Stomach (tissue), 9 donors: ENCODE data around the gene NCAN. TPM values are rescaled to one million over a fixed set of nuclear protein-coding genes. Genes with fewer than 3 reads are reported as not detected.

Source experiments
- DNase-seq, 2 donors: peaks; one replicate each; pipeline versions ENCODE4 v3.0.0 to v3.0.0-alpha.2; 2013 to 2019
- H3K27ac ChIP-seq, 5 donors: fragments of 200-600 bp in 4 of 5; sonication (generic) in 4 of 5; one replicate each; pipeline ENCODE4 v1.5.1; 2013 to 2019; ENCODE audit warnings: mild to moderate bottlenecking in 1 of 5, moderate library complexity in 1 of 5
- H3K27me3 ChIP-seq, 3 donors: fragments of 200-600 bp; sonication (generic); one replicate each; pipeline ENCODE4 v1.5.1; 2017 to 2019; ENCODE audit warnings: mixed run types in 1 of 3
- H3K36me3 ChIP-seq, 4 donors: fragments of 200-600 bp; sonication (generic); 1 replicate in 3 of 4; 2 replicates in 1 of 4; pipeline ENCODE4 v1.5.1; 2016 to 2019
- H3K4me1 ChIP-seq, 4 donors: fragments of 200-600 bp; sonication (generic); one replicate each; pipeline ENCODE4 v1.5.1; 2016 to 2019
- H3K4me3 ChIP-seq, 4 donors: fragments of 200-600 bp; sonication (generic) in 3 of 4; one replicate each; pipeline ENCODE4 v1.5.1; 2016 to 2019; ENCODE audit warnings: mild to moderate bottlenecking in 1 of 4
- H3K9me3 ChIP-seq, 4 donors: fragments of 200-600 bp; sonication (generic); one replicate each; pipeline ENCODE4 v1.5.1; 2016 to 2019
- CTCF ChIP-seq, 7 experiments: fragments of 450-650 bp in 4 of 7; fragments of 200-600 bp in 3 of 7; sonication (generic) in 3 of 7; IDR thresholded peaks; one replicate each; pipeline ENCODE4 v1.5.1; 2016 to 2019; ENCODE audit warnings: antibody characterized with exemption in 7 of 7, control low read depth in 2 of 7, mild to moderate bottlenecking in 1 of 7
- EP300 ChIP-seq: sonication (generic); formaldehyde crosslinking; IDR thresholded peaks from one replicate; pipeline ENCODE4 v1.6.1; 2017; ENCODE audit warnings: antibody characterized with exemption
- POLR2A ChIP-seq, 4 donors: fragments of 450-650 bp; IDR thresholded peaks; one replicate each; pipeline ENCODE4 v1.6.1; 2016; ENCODE audit warnings: antibody characterized with exemption in 4 of 4, control low read depth in 2 of 4, mild to moderate bottlenecking in 1 of 4, moderate library complexity in 1 of 4
- POLR2AphosphoS5 ChIP-seq, 3 donors: sonication (generic); formaldehyde crosslinking; IDR thresholded peaks; one replicate each; pipeline ENCODE4 v1.6.1; 2016; ENCODE audit warnings: antibody characterized with exemption in 3 of 3
- WGBS, 5 donors: extraction: QIAGEN DNeasy Blood & Tissue Kit in 3 of 5; methylation state at CpG; one replicate each; pipeline versions ENCODE4 v1.1.5 to v1.1.7; 2013 to 2018; 5-methylcytosine and 5-hydroxymethylcytosine counted together
- intact Hi-C: fragments of 100-400 bp; cut with DNase I; formaldehyde crosslinking; loops from one replicate; pipeline ENCODE4 v1.15.1; 2023; ENCODE audit warnings: low total_unique reads
- polyA plus RNA-seq, 3 donors: library from polyadenylated mRNA; stranded (reverse); fragments of 200-250 nt; gene quantifications; one replicate each; pipeline ENCODE4 v1.2.3, GENCODE V29; 2013
- total RNA-seq, 5 donors: library from RNA; depleted of rRNA; stranded (reverse); fragments of >200 nt; gene quantifications; one replicate each; pipeline versions ENCODE4 v1.1.0 to v1.2.3, GENCODE V29; 2014 to 2016
- donor health status: healthy with polysubstance abuse.
- donor health status: Bipolar disorder and iron deficiency.
- donor health status: healthy.

NCAN gene
- total and polyA plus RNA-seq, 8 donors = 0.05 to 1.7 (median 0.06) TPM; not detected in 5

GRCh38 chr19:19186742-19187141 lies 25.0 kb upstream of the NCAN start:
- intact Hi-C loops = no loop called here
- H3K4me3 ChIP-seq = no peak overlapping the region
- 91 to 97% (median 95%) methylated on average over 9 to 14 of the region's 14 CpGs for WGBS, 5 donors

GRCh38 chr19:19191768-19192077 lies 20.0 kb upstream of the NCAN start:
- DNase-seq = no peak
- H3K4me1 ChIP-seq = peaks cover 34 to 59% (median 54%) of the 10 kb centered on the region in 4 donors
- TF ChIP-seq EP300 (no peak), CTCF (IDR thresholded peaks at IDR 0.05) (no peak), POLR2A (IDR thresholded peaks at IDR 0.05) (no peak), POLR2AphosphoS5 (IDR thresholded peaks at IDR 0.05) (no peak)
- no peaks in the 10 kb centered on the region for H3K9me3 ChIP-seq
- WGBS, 5 donors = 0 to 2% (median 1%) methylated on average over 7 to 17 of the region's 17 CpGs
- intact Hi-C loops = no loop called here
- no peaks in the 10 kb centered on the region for H3K27me3 ChIP-seq
- H3K36me3 ChIP-seq = peaks cover 2 to 42% (median 17%) of the 10 kb centered on the region in 4 donors
- H3K27ac ChIP-seq = peak overlapping the region; percentile 92 to 100 (median 99)
- peak overlapping the region; percentile 93 to 96 (median 96) for H3K4me3 ChIP-seq

More at GRCh38 chr19:19186742-19187141, 25.0 kb upstream of the NCAN start:
- Histone ChIP-seq H3K9me3 (no peaks in the 10 kb centered on the region), H3K36me3 (peaks cover 10 to 62% (median 44%) of the 10 kb centered on the region in 4 donors), H3K4me1 (peaks cover 24 to 38% (median 32%) of the 10 kb centered on the region in 4 donors), H3K27ac (peak overlapping the region in 2 of 5 donors; percentile 43 to 52), H3K27me3 (no peaks in the 10 kb centered on the region)
- TF ChIP-seq CTCF (IDR thresholded peaks at IDR 0.05) (no peak), POLR2AphosphoS5 (IDR thresholded peaks at IDR 0.05) (no peak), EP300 (no peak), POLR2A (IDR thresholded peaks at IDR 0.05) (no peak)
- no peak for DNase-seq

- no peaks in the 10 kb centered on the region for H3K27me3 ChIP-seq
- peaks cover 7 to 42% (median 18%) of the 10 kb centered on the region in 4 donors for H3K36me3 ChIP-seq
- peak within 1 kb of the TSS; percentile 92 to 100 (median 99) for H3K27ac ChIP-seq
- TF ChIP-seq CTCF (IDR thresholded peaks at IDR 0.05) (no peak), POLR2A (IDR thresholded peaks at IDR 0.05) (peak in 1 of 4 donors; percentile 23), POLR2AphosphoS5 (IDR thresholded peaks at IDR 0.05) (peak; percentile 53 to 83 (median 74))
- no peaks in the 10 kb centered on the region for H3K9me3 ChIP-seq
- DNase-seq = peak; percentile 100
- peak within 1 kb of the TSS; percentile 93 to 96 (median 96) for H3K4me3 ChIP-seq
- H3K4me1 ChIP-seq = peaks cover 34 to 59% (median 53%) of the 10 kb centered on the region in 4 donors
- intact Hi-C loops = no loop called here
- WGBS, 5 donors = 0% methylated on average over 43 to 53 of the region's 53 CpGs
Measured at GRCh38 chr19:19192078-19192882, 19.5 kb upstream of the NCAN start, which contains the start of the genes BORCS8 and RFXANK. Gene BORCS8 (minus strand): TSS chr19:19192152. CDS start chr19:19192117, 35 bp downstream. Gene RFXANK (plus strand): TSS chr19:19192258. CDS start chr19:19193947, 1,689 bp downstream.

- intact Hi-C loops = no loop called here
- Histone ChIP-seq H3K4me1 (peaks cover 34 to 59% (median 53%) of the 10 kb centered on the region in 4 donors), H3K27me3 (no peaks in the 10 kb centered on the region), H3K4me3 (peak overlapping the region; percentile 93 to 96 (median 96)), H3K36me3 (peaks cover 9 to 44% (median 24%) of the 10 kb centered on the region in 4 donors), H3K27ac (peak overlapping the region; percentile 60 to 100 (median 99)), H3K9me3 (no peaks in the 10 kb centered on the region)
- TF ChIP-seq POLR2A (IDR thresholded peaks at IDR 0.05) (no peak), POLR2AphosphoS5 (IDR thresholded peaks at IDR 0.05) (no peak), EP300 (no peak), CTCF (IDR thresholded peaks at IDR 0.05) (no peak)
- no peak for DNase-seq
- 0 to 1% (median 0%) methylated on average over 19 to 22 of the region's 22 CpGs for WGBS, 5 donors
Measured at GRCh38 chr19:19192910-19193423, 18.8 kb upstream of the NCAN start.
